Measurements from ENCODE around the gene NOL4L. TPM values are rescaled to one million over a fixed set of nuclear protein-coding genes. Genes with fewer than 3 reads are reported as not detected.

The NOL4L gene
- total RNA-seq, 2 donors from 2014 or later: 39.6 to 50.7 TPM

- Histone ChIP-seq H3K4me3 (ENCODE audit: low read length) (no peak overlapping the region), H3K36me3 (ENCODE audit: control insufficient read depth, insufficient read depth, low read length) (peaks cover 89% of the 10 kb centered on the region), H3K9ac (ENCODE audit: extremely low read depth, low read length, poor library complexity, severe bottlenecking) (no peak overlapping the region), H3K4me1 (ENCODE audit: control insufficient read depth, insufficient read depth, low read length) (no peaks in the 10 kb centered on the region), H3K27me3 (ENCODE audit: control insufficient read depth, insufficient read depth, low read length, poor library complexity, severe bottlenecking) (no peaks in the 10 kb centered on the region), H3K9me3 (ENCODE audit: control insufficient read depth, low read length) (no peaks in the 10 kb centered on the region), H3K27ac (ENCODE audit: low read depth, low read length) (no peak overlapping the region)
- Mint-ChIP-seq H3K27ac (no peak overlapping the region), H3K27me3 (ENCODE audit: insufficient read depth) (no peaks in the 10 kb centered on the region), H3K36me3 (ENCODE audit: low read depth) (peaks cover 77% of the 10 kb centered on the region), H3K4me1 (peaks cover 2% of the 10 kb centered on the region), H3K4me3 (no peak overlapping the region), H3K9me3 (no peaks in the 10 kb centered on the region)
- WGBS, 2 experiments (ENCODE audit: insufficient coverage in 1 of 2, insufficient read length in 1 of 2): 96% methylated on average over 10 to 12 of the region's 12 CpGs
- no peak for TF ChIP-seq CTCF (conservative IDR thresholded peaks at IDR 0.05)
- DNase-seq: peak; percentile 18
Observed at GRCh38 chr20:32435449-32436107, 149.6 kb downstream of the NOL4L start.

- Histone ChIP-seq H3K27me3 (ENCODE audit: control insufficient read depth, insufficient read depth, low read length, poor library complexity, severe bottlenecking) (no peaks in the 10 kb centered on the region), H3K27ac (ENCODE audit: low read depth, low read length) (no peak overlapping the region), H3K36me3 (ENCODE audit: control insufficient read depth, insufficient read depth, low read length) (peaks cover 98% of the 10 kb centered on the region), H3K9me3 (ENCODE audit: control insufficient read depth, low read length) (no peaks in the 10 kb centered on the region), H3K9ac (ENCODE audit: extremely low read depth, low read length, poor library complexity, severe bottlenecking) (no peak overlapping the region), H3K4me3 (ENCODE audit: low read length) (no peak overlapping the region), H3K4me1 (ENCODE audit: control insufficient read depth, insufficient read depth, low read length) (no peaks in the 10 kb centered on the region)
- Mint-ChIP-seq H3K4me3 (no peak overlapping the region), H3K27me3 (ENCODE audit: insufficient read depth) (no peaks in the 10 kb centered on the region), H3K36me3 (ENCODE audit: low read depth) (peaks cover 80% of the 10 kb centered on the region), H3K9me3 (no peaks in the 10 kb centered on the region), H3K4me1 (no peaks in the 10 kb centered on the region), H3K27ac (no peak overlapping the region)
- no peak for DNase-seq
- 97 to 98% methylated on average over 7 to 19 of the region's 19 CpGs for WGBS, 2 experiments (ENCODE audit: insufficient coverage in 1 of 2, insufficient read length in 1 of 2)
- TF ChIP-seq CTCF (conservative IDR thresholded peaks at IDR 0.05): no peak
Observed at GRCh38 chr20:32434434-32434833, 150.7 kb downstream of the NOL4L start.

GRCh38 chr20:32433311-32434021 is 151.7 kb downstream of the NOL4L start:
- Mint-ChIP-seq H3K4me1 (no peaks in the 10 kb centered on the region), H3K27ac (no peak overlapping the region), H3K36me3 (ENCODE audit: low read depth) (peaks cover 78% of the 10 kb centered on the region), H3K27me3 (ENCODE audit: insufficient read depth) (no peaks in the 10 kb centered on the region), H3K4me3 (no peak overlapping the region), H3K9me3 (no peaks in the 10 kb centered on the region)
- Histone ChIP-seq H3K9ac (ENCODE audit: extremely low read depth, low read length, poor library complexity, severe bottlenecking) (no peak overlapping the region), H3K36me3 (ENCODE audit: control insufficient read depth, insufficient read depth, low read length) (peaks cover 98% of the 10 kb centered on the region), H3K4me3 (ENCODE audit: low read length) (no peak overlapping the region), H3K27ac (ENCODE audit: low read depth, low read length) (no peak overlapping the region), H3K4me1 (ENCODE audit: control insufficient read depth, insufficient read depth, low read length) (no peaks in the 10 kb centered on the region), H3K27me3 (ENCODE audit: control insufficient read depth, insufficient read depth, low read length, poor library complexity, severe bottlenecking) (no peaks in the 10 kb centered on the region), H3K9me3 (ENCODE audit: control insufficient read depth, low read length) (no peaks in the 10 kb centered on the region)
- 91 to 95% methylated on average over 17 to 20 of the region's 20 CpGs for WGBS, 2 experiments (ENCODE audit: insufficient coverage in 1 of 2, insufficient read length in 1 of 2)
- DNase-seq: no peak
- TF ChIP-seq CTCF (conservative IDR thresholded peaks at IDR 0.05): no peak

Measured in endodermal cell (in vitro differentiated cells).